ENCODE results near the gene ANKZF1.
"Not testable (repeated sequence)": the region's sequence is repeated elsewhere in the genome, so short reads cannot be mapped to it uniquely, and the experiment has no call there.

The ANKZF1 gene

GRCh38 chr2:219184121-219184520, 45.5 kb upstream of the ANKZF1 start:
- Histone ChIP-seq H3K36me3 (replicated peaks) (peaks cover 31% of the 10 kb centered on the region), H3K4me3 (ENCODE audit: low read depth, low read length) (no peak overlapping the region), H3K27me3 (replicated peaks) (no peaks in the 10 kb centered on the region), H3K27ac (no peak overlapping the region)
- DNase-seq, result no peak
- in situ Hi-C loops (cut with HindIII; ENCODE audit: low pct_ligation_motif_present, low sequenced_read_pairs), result no loop called here
- no peak for TF ChIP-seq CTCF (IDR thresholded peaks at IDR 0.05; ENCODE audit: low read depth, low read length, missing control alignments)

- in situ Hi-C loops (cut with HindIII; ENCODE audit: low pct_ligation_motif_present, low sequenced_read_pairs), result no loop called here
- DNase-seq, result no peak
- TF ChIP-seq CTCF (IDR thresholded peaks at IDR 0.05; ENCODE audit: low read depth, low read length, missing control alignments), result no peak
- H3K4me3 ChIP-seq (ENCODE audit: low read depth, low read length), result no peak overlapping the region
- no peak overlapping the region for H3K27ac ChIP-seq
- H3K27me3 ChIP-seq (replicated peaks), result no peaks in the 10 kb centered on the region
- H3K36me3 ChIP-seq (replicated peaks), result peaks cover 23% of the 10 kb centered on the region
Observed at GRCh38 chr2:219186754-219187456, 42.7 kb upstream of the ANKZF1 start.

- DNase-seq, result no peak
- in situ Hi-C loops (cut with HindIII; ENCODE audit: low pct_ligation_motif_present, low sequenced_read_pairs), result no loop called here
- no peak for TF ChIP-seq CTCF (IDR thresholded peaks at IDR 0.05; ENCODE audit: low read depth, low read length, missing control alignments)
- Histone ChIP-seq H3K27ac (no peak overlapping the region), H3K36me3 (replicated peaks) (no peaks in the 10 kb centered on the region), H3K4me3 (ENCODE audit: low read depth, low read length) (no peak overlapping the region), H3K27me3 (replicated peaks) (no peaks in the 10 kb centered on the region)
Observed at GRCh38 chr2:219197388-219197787, 32.2 kb upstream of the ANKZF1 start.

GRCh38 chr2:219198974-219199373, 30.6 kb upstream of the ANKZF1 start:
- in situ Hi-C loops (cut with HindIII; ENCODE audit: low pct_ligation_motif_present, low sequenced_read_pairs), result no loop called here
- TF ChIP-seq CTCF (IDR thresholded peaks at IDR 0.05; ENCODE audit: low read depth, low read length, missing control alignments), result no peak
- H3K36me3 ChIP-seq (replicated peaks), result no peaks in the 10 kb centered on the region

GRCh38 chr2:219199470-219200211, 30.0 kb upstream of the ANKZF1 start:
- no peaks in the 10 kb centered on the region for H3K36me3 ChIP-seq (replicated peaks)
- H3K27ac ChIP-seq, result no peak overlapping the region
- in situ Hi-C loops (cut with HindIII; ENCODE audit: low pct_ligation_motif_present, low sequenced_read_pairs), result no loop called here
- DNase-seq, result no peak
- H3K4me3 ChIP-seq (ENCODE audit: low read depth, low read length), result no peak overlapping the region
- H3K27me3 ChIP-seq (replicated peaks), result no peaks in the 10 kb centered on the region
- no peak for TF ChIP-seq CTCF (IDR thresholded peaks at IDR 0.05; ENCODE audit: low read depth, low read length, missing control alignments)

More at GRCh38 chr2:219198974-219199373, 30.6 kb upstream of the ANKZF1 start:
- H3K4me3 ChIP-seq (ENCODE audit: low read depth, low read length), result no peak overlapping the region
- DNase-seq, result no peak
- no peak overlapping the region for H3K27ac ChIP-seq
- no peaks in the 10 kb centered on the region for H3K27me3 ChIP-seq (replicated peaks)

- H3K4me3 ChIP-seq (ENCODE audit: low read depth, low read length); H3K27me3 ChIP-seq (replicated peaks); H3K27ac ChIP-seq; in situ Hi-C loops (cut with HindIII; ENCODE audit: low pct_ligation_motif_present, low sequenced_read_pairs); DNase-seq; H3K36me3 ChIP-seq (replicated peaks): not testable (repeated sequence)
Observed at GRCh38 chr2:219200502-219201326, 28.9 kb upstream of the ANKZF1 start.

- DNase-seq; H3K27ac ChIP-seq; H3K36me3 ChIP-seq (replicated peaks); H3K4me3 ChIP-seq (ENCODE audit: low read depth, low read length); H3K27me3 ChIP-seq (replicated peaks); in situ Hi-C loops (cut with HindIII; ENCODE audit: low pct_ligation_motif_present, low sequenced_read_pairs): not testable (repeated sequence)
Observed at GRCh38 chr2:219201331-219201730, 28.3 kb upstream of the ANKZF1 start.
